ENCODE data around the gene DAPL1. TPM values are rescaled to one million over a fixed set of nuclear protein-coding genes. Genes with fewer than 3 reads are reported as not detected.

DAPL1 gene
- total RNA-seq, 1 donor from 2014 or later, result not detected

- no peaks in the 10 kb centered on the region for H3K27me3 Mint-ChIP-seq
- H3K9me3 Mint-ChIP-seq, result no peaks in the 10 kb centered on the region
- H3K36me3 Mint-ChIP-seq, result no peaks in the 10 kb centered on the region
- no peak overlapping the region for H3K27ac Mint-ChIP-seq
- no peak overlapping the region for H3K4me3 Mint-ChIP-seq
- H3K4me1 Mint-ChIP-seq (ENCODE audit: unreplicated experiment), result no peaks in the 10 kb centered on the region
- TF ChIP-seq CTCF (conservative IDR thresholded peaks at IDR 0.05), result no peak
- DNase-seq (ENCODE audit: extremely low spot score, unreplicated experiment), result no peak
Measured at GRCh38 chr2:158760887-158761286, 34.2 kb upstream of the DAPL1 start.

DNA sequence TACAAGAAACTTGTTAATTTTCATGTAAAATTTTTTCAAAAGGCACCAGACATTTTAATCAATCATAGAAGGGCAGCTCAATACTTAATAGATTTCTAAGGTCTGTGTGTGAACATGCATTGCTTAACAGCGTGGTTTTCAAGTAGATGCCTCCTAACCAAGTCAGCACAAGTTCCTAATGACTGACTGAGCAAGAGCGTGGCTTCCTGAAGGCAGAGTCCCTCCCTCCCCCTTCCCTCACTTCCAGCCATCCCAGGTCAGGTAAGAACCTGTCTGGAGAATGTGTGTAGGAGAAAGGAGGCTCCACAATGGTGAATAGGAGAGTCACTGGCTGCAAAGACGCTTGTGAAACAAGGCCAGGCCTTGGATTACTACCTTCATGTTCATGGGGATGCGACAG, 33.5 kb upstream of the DAPL1 start:
- Mint-ChIP-seq H3K9me3 (no peaks in the 10 kb centered on the region), H3K36me3 (no peaks in the 10 kb centered on the region), H3K4me3 (no peak overlapping the region), H3K4me1 (ENCODE audit: unreplicated experiment) (no peaks in the 10 kb centered on the region), H3K27ac (no peak overlapping the region), H3K27me3 (no peaks in the 10 kb centered on the region)
- DNase-seq (ENCODE audit: extremely low spot score, unreplicated experiment), result no peak
- no peak for TF ChIP-seq CTCF (conservative IDR thresholded peaks at IDR 0.05)

- Mint-ChIP-seq H3K9me3 (no peaks in the 10 kb centered on the region), H3K4me1 (ENCODE audit: unreplicated experiment) (no peaks in the 10 kb centered on the region), H3K4me3 (no peak overlapping the region), H3K36me3 (no peaks in the 10 kb centered on the region), H3K27ac (no peak overlapping the region), H3K27me3 (no peaks in the 10 kb centered on the region)
- TF ChIP-seq CTCF (conservative IDR thresholded peaks at IDR 0.05), result no peak
- no peak for DNase-seq (ENCODE audit: extremely low spot score, unreplicated experiment)
Measured at GRCh38 chr2:158762336-158762735, 32.8 kb upstream of the DAPL1 start.

GRCh38 chr2:158766524-158766923, 28.6 kb upstream of the DAPL1 start:
- TF ChIP-seq CTCF (conservative IDR thresholded peaks at IDR 0.05), result no peak
- Mint-ChIP-seq H3K9me3 (no peaks in the 10 kb centered on the region), H3K36me3 (no peaks in the 10 kb centered on the region), H3K4me3 (no peak overlapping the region), H3K27ac (no peak overlapping the region), H3K27me3 (no peaks in the 10 kb centered on the region), H3K4me1 (ENCODE audit: unreplicated experiment) (no peaks in the 10 kb centered on the region)
- no peak for DNase-seq (ENCODE audit: extremely low spot score, unreplicated experiment)

DNA sequence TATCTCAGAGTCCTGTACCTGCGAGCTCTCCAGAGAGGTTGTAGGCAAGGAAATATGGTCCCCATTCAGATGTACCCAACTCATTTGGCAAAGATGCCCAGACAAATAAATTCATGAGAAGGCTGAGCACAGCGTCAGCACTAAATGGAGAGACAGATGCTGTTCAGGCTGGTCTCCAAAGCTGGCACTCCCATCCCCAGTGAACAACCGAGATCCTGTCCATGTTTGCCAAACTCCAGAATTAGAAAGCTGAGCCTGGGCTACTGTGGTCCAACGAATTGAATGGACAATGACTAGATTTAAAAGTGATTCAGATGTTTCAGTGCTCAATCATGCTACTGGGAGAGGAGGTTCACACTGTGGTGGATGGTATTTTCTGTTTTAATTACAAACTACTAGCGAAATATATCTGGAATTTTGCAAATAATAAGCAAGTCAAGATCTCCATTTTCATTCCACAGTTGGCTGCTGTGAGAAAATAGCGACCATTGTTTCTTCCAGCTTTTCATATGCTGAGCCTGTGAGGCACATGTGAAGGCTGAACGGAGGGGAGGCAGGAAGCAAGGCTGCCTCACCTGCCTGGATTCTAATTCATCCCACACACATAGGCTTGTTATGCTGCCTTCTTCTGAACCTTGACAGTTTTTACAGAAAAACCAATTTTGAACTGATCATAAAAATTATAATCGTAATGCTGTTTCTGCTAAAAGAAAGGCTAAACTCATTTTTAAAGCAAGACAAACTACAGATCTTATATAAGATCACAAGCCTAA, 22.6 kb upstream of the DAPL1 start:
- Mint-ChIP-seq H3K36me3 (no peaks in the 10 kb centered on the region), H3K27me3 (no peaks in the 10 kb centered on the region), H3K4me3 (no peak overlapping the region), H3K27ac (no peak overlapping the region), H3K4me1 (ENCODE audit: unreplicated experiment) (no peaks in the 10 kb centered on the region), H3K9me3 (no peaks in the 10 kb centered on the region)
- TF ChIP-seq CTCF (conservative IDR thresholded peaks at IDR 0.05), result no peak
- DNase-seq (ENCODE audit: extremely low spot score, unreplicated experiment), result no peak
